Raji (cell line): Measurements from ENCODE around the gene VASN.
A peak's percentile ranks its signal among the peaks of the same experiment; 100 is the strongest.

ENCODE experiments used
- POLR2A ChIP-seq: IDR thresholded peaks from 2 replicates; pipeline ENCODE4 v1.6.1; 2011; ENCODE audit warnings: low read depth, low read length, control low read depth; ENCODE audit not compliant: insufficient read depth

VASN gene

GRCh38 chr16:4425378-4426020 is 53.9 kb downstream of the VASN start, which contains the start of gene DNAJA3:
Gene DNAJA3 (plus strand): TSS chr16:4425868. CDS start chr16:4425882, 14 bp downstream.
- TF ChIP-seq POLR2A = peak; percentile 91

- TF ChIP-seq POLR2A = no peak
Measured at GRCh38 chr16:4426021-4426684, 54.5 kb downstream of the VASN start.

GRCh38 chr16:4426722-4427372 is 55.2 kb downstream of the VASN start:
- TF ChIP-seq POLR2A = no peak

- TF ChIP-seq POLR2A = no peak
Measured at GRCh38 chr16:4428500-4428899, 56.9 kb downstream of the VASN start.

- TF ChIP-seq POLR2A = no peak
Measured at GRCh38 chr16:4431023-4431422, 59.4 kb downstream of the VASN start.
